Measurements from ENCODE around the gene SPEG.

SPEG gene

DNA sequence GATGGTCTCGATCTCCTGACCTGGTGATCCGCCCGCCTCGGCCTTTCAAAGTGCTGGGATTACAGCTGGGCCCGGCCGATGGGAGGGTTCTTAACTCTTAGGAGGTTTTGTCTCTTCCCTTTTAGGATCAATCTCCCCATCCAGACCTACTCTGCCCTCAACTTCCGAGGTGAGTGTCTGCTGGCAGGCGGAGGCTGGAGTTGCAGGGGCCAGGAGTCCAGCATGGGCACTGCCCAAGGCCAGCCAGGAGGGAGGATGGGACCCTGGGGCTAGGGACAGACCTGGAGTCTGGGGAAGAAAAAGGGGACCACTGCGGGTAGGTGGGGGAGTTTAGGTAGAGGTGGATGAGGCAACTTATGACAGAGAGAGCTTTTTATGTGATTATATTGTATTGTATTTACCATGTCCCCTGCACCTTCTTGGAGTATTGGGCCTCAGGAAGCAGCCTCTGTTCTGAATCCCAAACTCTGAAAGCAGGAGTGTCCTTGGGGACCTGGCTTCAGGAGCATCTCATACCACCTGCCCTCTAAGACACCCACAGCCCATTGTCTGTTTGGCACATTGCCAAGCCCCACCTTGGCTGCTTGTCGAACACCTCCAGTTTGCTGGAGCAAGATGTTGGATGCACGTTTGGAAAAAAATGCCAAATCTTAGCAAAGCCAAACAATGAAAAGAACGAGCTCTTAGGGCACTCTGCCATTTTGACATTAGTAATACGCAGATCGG is 10.8 kb upstream of the SPEG start:
- Histone ChIP-seq H3K27me3 (ENCODE audit: control insufficient read depth, low read length) (no peaks in the 10 kb centered on the region; the same call in 1 of the 2 replicates), H3K27ac (ENCODE audit: low read depth, low read length) (no peak overlapping the region), H4K20me1 (ENCODE audit: control insufficient read depth, insufficient read depth, low read depth, low read length) (no peaks in the 10 kb centered on the region), H3K4me1 (ENCODE audit: control insufficient read depth, low read length) (no peaks in the 10 kb centered on the region), H3F3A (ENCODE audit: control insufficient read depth, insufficient read depth) (no peaks in the 10 kb centered on the region), H3K36me3 (ENCODE audit: control insufficient read depth, low read length) (no peaks in the 10 kb centered on the region), H3K4me2 (ENCODE audit: low read length) (no peak overlapping the region), H3K9me2 (replicated peaks; ENCODE audit: control insufficient read depth, low read length) (no peaks in the 10 kb centered on the region), H3K9me3 (ENCODE audit: control insufficient read depth, insufficient read depth, low read length) (no peaks in the 10 kb centered on the region), H3K79me2 (ENCODE audit: control insufficient read depth, low read length) (no peaks in the 10 kb centered on the region), H3K4me3 (ENCODE audit: low read length) (no peak overlapping the region)
- TF ChIP-seq CTCF (IDR thresholded peaks at IDR 0.05; ENCODE audit: low read depth, low read length, poor library complexity, severe bottlenecking), result no peak
- no peak for TF ChIP-seq EZH2phosphoT487 (IDR thresholded peaks at IDR 0.05; ENCODE audit: borderline replicate concordance, low read length)

- Histone ChIP-seq H3K79me2 (ENCODE audit: control insufficient read depth, low read length) (no peaks in the 10 kb centered on the region), H3K4me3 (ENCODE audit: low read length) (no peak overlapping the region), H3K9me2 (replicated peaks; ENCODE audit: control insufficient read depth, low read length) (no peaks in the 10 kb centered on the region), H3K4me1 (ENCODE audit: control insufficient read depth, low read length) (no peaks in the 10 kb centered on the region), H3K36me3 (ENCODE audit: control insufficient read depth, low read length) (no peaks in the 10 kb centered on the region), H3K4me2 (ENCODE audit: low read length) (no peak overlapping the region), H3F3A (ENCODE audit: control insufficient read depth, insufficient read depth) (no peaks in the 10 kb centered on the region), H3K27ac (ENCODE audit: low read depth, low read length) (no peak overlapping the region), H4K20me1 (ENCODE audit: control insufficient read depth, insufficient read depth, low read depth, low read length) (no peaks in the 10 kb centered on the region), H3K27me3 (ENCODE audit: control insufficient read depth, low read length) (no peaks in the 10 kb centered on the region; the same call in 1 of the 2 replicates), H3K9me3 (ENCODE audit: control insufficient read depth, insufficient read depth, low read length) (no peaks in the 10 kb centered on the region)
- no peak for TF ChIP-seq EZH2phosphoT487 (IDR thresholded peaks at IDR 0.05; ENCODE audit: borderline replicate concordance, low read length)
- TF ChIP-seq CTCF (IDR thresholded peaks at IDR 0.05; ENCODE audit: low read depth, low read length, poor library complexity, severe bottlenecking), result no peak
Observed at GRCh38 chr2:219425238-219426067, 9.2 kb upstream of the SPEG start.

DNA sequence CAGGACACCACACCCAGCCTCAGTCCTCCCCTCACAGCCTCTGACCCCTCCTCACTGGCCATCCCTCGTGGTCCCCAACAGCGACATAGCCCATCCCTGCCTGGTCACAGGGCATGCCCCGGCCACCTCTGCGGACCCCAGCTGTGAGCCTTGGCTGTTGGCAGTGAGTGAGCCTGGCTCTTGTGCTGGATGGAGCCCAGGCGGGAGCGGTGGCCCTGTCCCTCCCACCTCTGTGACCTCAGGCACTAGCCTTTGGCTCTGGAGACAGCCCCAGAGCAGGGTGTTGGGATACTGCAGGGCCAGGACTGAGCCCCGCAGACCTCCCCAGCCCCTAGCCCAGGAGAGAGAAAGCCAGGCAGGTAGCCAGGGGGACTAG is 8.6 kb upstream of the SPEG start:
- TF ChIP-seq EZH2phosphoT487 (IDR thresholded peaks at IDR 0.05; ENCODE audit: borderline replicate concordance, low read length), result no peak
- no peak for TF ChIP-seq CTCF (IDR thresholded peaks at IDR 0.05; ENCODE audit: low read depth, low read length, poor library complexity, severe bottlenecking)
- no peaks in the 10 kb centered on the region for H4K20me1 ChIP-seq (ENCODE audit: control insufficient read depth, insufficient read depth, low read depth, low read length)
- no peaks in the 10 kb centered on the region for H3K79me2 ChIP-seq (ENCODE audit: control insufficient read depth, low read length)
- no peak overlapping the region for H3K27ac ChIP-seq (ENCODE audit: low read depth, low read length)
- no peaks in the 10 kb centered on the region; the same call in 1 of the 2 replicates for H3K27me3 ChIP-seq (ENCODE audit: control insufficient read depth, low read length)
- H3F3A ChIP-seq (ENCODE audit: control insufficient read depth, insufficient read depth), result no peaks in the 10 kb centered on the region
- H3K9me3 ChIP-seq (ENCODE audit: control insufficient read depth, insufficient read depth, low read length), result no peaks in the 10 kb centered on the region
- H3K36me3 ChIP-seq (ENCODE audit: control insufficient read depth, low read length), result no peaks in the 10 kb centered on the region
- H3K4me1 ChIP-seq (ENCODE audit: control insufficient read depth, low read length), result no peaks in the 10 kb centered on the region
- no peaks in the 10 kb centered on the region for H3K9me2 ChIP-seq (replicated peaks; ENCODE audit: control insufficient read depth, low read length)
- no peak overlapping the region for H3K4me2 ChIP-seq (ENCODE audit: low read length)
- no peak overlapping the region for H3K4me3 ChIP-seq (ENCODE audit: low read length)

All from DOHH2 (cell line).